Natural killer cell (primary cell): ENCODE data around the gene LPAR1. TPM values are rescaled to one million over a fixed set of nuclear protein-coding genes. Genes with fewer than 3 reads are reported as not detected.

Experiments used
- ATAC-seq, 3 donors: fragments of 150-1000 bp in 2 of 3; fragments of 200-7000 bp in 1 of 3; cut with Tn5 transposase; 1 replicate in 1 of 3; 2 replicates in 2 of 3; pipeline ENCODE4 v1.10.0; 2021; ENCODE audit warnings: mild to moderate bottlenecking in 2 of 3, moderate library complexity in 2 of 3
- DNase-seq, 2 donors: peaks; one replicate each; pipeline versions ENCODE4 v3.0.0 to v3.0.0-alpha.2; 2013 to 2021; ENCODE audit warnings: mixed read lengths in 1 of 2
- H3K27ac ChIP-seq: one replicate; pipeline ENCODE4 v1.5.1; 2013; ENCODE audit warnings: mild to moderate bottlenecking, low read length
- H3K27me3 ChIP-seq: one replicate; pipeline ENCODE4 v1.6.1; 2013; ENCODE audit warnings: low read length; ENCODE audit not compliant: control insufficient read depth, insufficient read depth
- H3K36me3 ChIP-seq: one replicate; pipeline ENCODE4 v1.6.1; 2013; ENCODE audit warnings: low read length; ENCODE audit not compliant: control insufficient read depth, insufficient read depth
- H3K4me1 ChIP-seq: one replicate; pipeline ENCODE4 v1.6.1; 2013; ENCODE audit warnings: low read length; ENCODE audit not compliant: control insufficient read depth, insufficient read depth
- H3K4me3 ChIP-seq: one replicate; pipeline ENCODE4 v1.5.1; 2013; ENCODE audit warnings: low read length
- H3K9me3 ChIP-seq: one replicate; pipeline ENCODE4 v1.6.1; 2013; ENCODE audit warnings: low read length; ENCODE audit not compliant: control insufficient read depth, insufficient read depth
- H3K27ac Mint-ChIP-seq, 2 donors: one replicate each; pipeline ENCODE4 v1.8.0; 2022; ENCODE audit warnings: mild to moderate bottlenecking in 2 of 2, mixed read lengths in 2 of 2, moderate library complexity in 1 of 2
- H3K27me3 Mint-ChIP-seq, 2 donors: one replicate each; pipeline ENCODE4 v1.8.0; 2022; ENCODE audit warnings: low read depth in 2 of 2, mixed read lengths in 2 of 2
- H3K36me3 Mint-ChIP-seq: one replicate; pipeline ENCODE4 v1.8.0; 2022; ENCODE audit warnings: mixed read lengths
- H3K4me1 Mint-ChIP-seq, 2 donors: one replicate each; pipeline ENCODE4 v1.8.0; 2022; ENCODE audit warnings: mixed read lengths in 2 of 2
- H3K4me3 Mint-ChIP-seq: one replicate; pipeline ENCODE4 v1.8.0; 2022; ENCODE audit warnings: mild to moderate bottlenecking, moderate library complexity, mixed read lengths
- H3K9me3 Mint-ChIP-seq, 2 donors: one replicate each; pipeline ENCODE4 v1.8.0; 2022; ENCODE audit warnings: mixed read lengths in 2 of 2
- CTCF ChIP-seq: fragments of 200-600 bp; IDR thresholded peaks from one replicate; pipeline ENCODE4 v1.8.0; 2022; ENCODE audit warnings: antibody characterized with exemption
- WGBS: methylation state at CpG from one replicate; pipeline ENCODE4 v1.1.7; 2013; ENCODE audit warnings: missing lambda C conversion rate; ENCODE audit not compliant: insufficient coverage; 5-methylcytosine and 5-hydroxymethylcytosine counted together
- intact Hi-C: fragments of 100-400 bp; cut with micrococcal nuclease; formaldehyde crosslinking; loops from one replicate; pipeline ENCODE4 v1.14.2; 2022
- total RNA-seq, 4 donors: library from RNA; stranded (reverse); fragments of 120-200 nt in 1 of 4; gene quantifications; one replicate each; pipeline versions ENCODE4 v1.2.3 to v1.2.4, GENCODE V29; 2013 to 2022

LPAR1 gene
- total RNA-seq, 3 donors from 2014 or later (not counting 1 experiment from before 2014, with no cell fraction given): 0.48 to 0.50 TPM; not detected in 1

GRCh38 chr9:111030492-111030891 lies 7.8 kb downstream of the LPAR1 start:
- peaks cover 7 to 9% of the 10 kb centered on the region in 2 donors for H3K4me1 Mint-ChIP-seq
- H3K27ac ChIP-seq: no peak overlapping the region

GRCh38 chr9:111029260-111029659 lies 9.0 kb downstream of the LPAR1 start:
- DNase-seq (no peak), ATAC-seq (no peak)
- Mint-ChIP-seq H3K9me3 (peaks cover 0 to 5% of the 10 kb centered on the region in 2 donors), H3K4me3 (no peak overlapping the region), H3K36me3 (peaks cover 6% of the 10 kb centered on the region), H3K27ac (no peak overlapping the region), H3K4me1 (peaks cover 7 to 9% of the 10 kb centered on the region in 2 donors), H3K27me3 (peaks cover 4 to 7% of the 10 kb centered on the region in 2 donors)
- Histone ChIP-seq H3K9me3 (no peaks in the 10 kb centered on the region), H3K36me3 (no peaks in the 10 kb centered on the region), H3K27me3 (no peaks in the 10 kb centered on the region), H3K4me1 (no peaks in the 10 kb centered on the region), H3K27ac (no peak overlapping the region), H3K4me3 (no peak overlapping the region)
- 22% methylated on average over 4 of the region's 4 CpGs for WGBS
- TF ChIP-seq CTCF: no peak
- intact Hi-C loops: no loop called here

More at GRCh38 chr9:111030492-111030891, 7.8 kb downstream of the LPAR1 start:
- ATAC-seq (no peak), DNase-seq (no peak)
- Histone ChIP-seq H3K36me3 (no peaks in the 10 kb centered on the region), H3K4me3 (no peak overlapping the region), H3K9me3 (no peaks in the 10 kb centered on the region), H3K4me1 (no peaks in the 10 kb centered on the region), H3K27me3 (no peaks in the 10 kb centered on the region)
- TF ChIP-seq CTCF: no peak
- Mint-ChIP-seq H3K27ac (no peak overlapping the region), H3K9me3 (peaks cover 0 to 5% of the 10 kb centered on the region in 2 donors), H3K27me3 (peaks cover 4 to 16% of the 10 kb centered on the region in 2 donors), H3K4me3 (no peak overlapping the region), H3K36me3 (peaks cover 14% of the 10 kb centered on the region)
- WGBS: 86% methylated on average over 5 of the region's 5 CpGs
- intact Hi-C loops: no loop called here

GRCh38 chr9:111027798-111028197 lies 10.5 kb downstream of the LPAR1 start:
- no peaks in the 10 kb centered on the region for H3K27me3 ChIP-seq
- no peaks in the 10 kb centered on the region for H3K36me3 ChIP-seq
- DNase-seq (no peak), ATAC-seq (no peak)
- peaks cover 6 to 9% of the 10 kb centered on the region in 2 donors for H3K9me3 Mint-ChIP-seq
- H3K36me3 Mint-ChIP-seq: peaks cover 6% of the 10 kb centered on the region
- H3K4me3 ChIP-seq: no peak overlapping the region
- no peaks in the 10 kb centered on the region for H3K4me1 ChIP-seq
- no peak for TF ChIP-seq CTCF
- no peaks in the 10 kb centered on the region for H3K9me3 ChIP-seq
- H3K27ac ChIP-seq: no peak overlapping the region
- H3K4me3 Mint-ChIP-seq: no peak overlapping the region
- WGBS: no CpG with 5 or more reads among the region's 2 CpGs
- peaks cover 4 to 7% of the 10 kb centered on the region in 2 donors for H3K27me3 Mint-ChIP-seq
- intact Hi-C loops: no loop called here
- peaks cover 7 to 9% of the 10 kb centered on the region in 2 donors for H3K4me1 Mint-ChIP-seq
- no peak overlapping the region for H3K27ac Mint-ChIP-seq

- Histone ChIP-seq H3K9me3 (no peaks in the 10 kb centered on the region), H3K4me3 (no peak overlapping the region), H3K27ac (no peak overlapping the region), H3K4me1 (no peaks in the 10 kb centered on the region), H3K27me3 (no peaks in the 10 kb centered on the region), H3K36me3 (no peaks in the 10 kb centered on the region)
- ATAC-seq (no peak), DNase-seq (no peak)
- no peaks in the 10 kb centered on the region for H3K4me1 Mint-ChIP-seq
- no peaks in the 10 kb centered on the region for H3K36me3 Mint-ChIP-seq
- H3K27me3 Mint-ChIP-seq: no peaks in the 10 kb centered on the region
- H3K27ac Mint-ChIP-seq: no peak overlapping the region
- H3K4me3 Mint-ChIP-seq: no peak overlapping the region
- intact Hi-C loops: no loop called here
- WGBS: 35% methylated on average over 3 of the region's 3 CpGs
- H3K9me3 Mint-ChIP-seq: peaks cover 6 to 10% of the 10 kb centered on the region in 2 donors
- no peak for TF ChIP-seq CTCF
These were observed 15.1 kb downstream of the LPAR1 start for GRCh38 chr9:111023128-111023527.
